ENCODE measurements around the gene VGLL4.
"Not testable (repeated sequence)": the region's sequence is repeated elsewhere in the genome, so short reads cannot be mapped to it uniquely, and the experiment has no call there.

Gene VGLL4

DNA sequence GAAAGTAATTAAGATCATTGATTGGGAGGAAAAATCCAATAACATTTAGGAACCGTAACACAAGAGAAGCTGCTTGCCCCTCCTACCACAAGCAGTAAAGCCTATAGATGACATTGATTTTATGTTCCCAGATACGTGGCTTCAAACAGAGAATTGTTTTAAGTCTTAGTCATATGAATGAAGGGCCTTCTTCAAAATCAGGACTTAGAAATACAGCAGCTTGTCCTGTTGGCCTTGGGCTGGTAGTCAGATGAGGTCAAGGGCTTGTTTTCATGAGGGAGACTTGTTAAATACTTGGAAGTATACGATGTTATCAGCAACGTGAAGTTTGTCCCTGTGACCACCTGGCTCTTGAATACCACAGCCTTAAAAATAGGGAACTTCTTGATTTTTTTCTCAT, 114.4 kb downstream of the VGLL4 start:
- no peak for DNase-seq (ENCODE audit: low read depth)

- not testable (repeated sequence) for DNase-seq (ENCODE audit: low read depth)
Measured at GRCh38 chr3:11526121-11526520, 117.6 kb downstream of the VGLL4 start.

GRCh38 chr3:11523572-11524101, 120.1 kb downstream of the VGLL4 start:
- no peak for DNase-seq (ENCODE audit: low read depth)

DNA sequence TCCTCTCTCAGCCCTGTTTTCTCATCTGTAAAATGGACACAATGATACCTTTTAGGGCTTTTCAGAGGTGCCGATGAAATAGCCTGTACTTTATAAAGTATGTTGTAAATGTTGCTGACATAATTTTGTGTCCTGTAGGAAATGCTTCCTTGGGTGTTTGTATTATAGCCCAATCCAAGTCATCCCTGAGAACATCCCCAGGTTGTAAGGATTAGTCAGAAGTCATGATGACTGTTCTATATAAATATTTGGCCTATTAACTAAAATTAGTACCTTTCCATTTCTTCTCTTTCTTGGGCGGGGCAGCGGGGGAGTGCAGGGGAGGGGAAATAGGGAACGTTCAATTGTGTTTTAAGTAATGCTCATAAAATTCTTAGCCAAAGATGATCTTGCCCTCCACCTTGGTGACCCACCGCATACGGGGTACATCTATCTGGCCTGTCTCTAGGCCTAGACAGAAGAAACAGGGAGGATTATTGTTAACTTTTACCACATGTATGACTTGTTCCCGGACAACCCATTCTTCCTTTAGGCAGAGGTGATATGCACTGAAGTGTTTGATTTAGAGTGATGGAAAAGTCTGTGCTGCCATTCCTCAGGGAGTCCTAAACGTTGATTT, 120.7 kb downstream of the VGLL4 start:
- no peak for DNase-seq (ENCODE audit: low read depth)

DNA sequence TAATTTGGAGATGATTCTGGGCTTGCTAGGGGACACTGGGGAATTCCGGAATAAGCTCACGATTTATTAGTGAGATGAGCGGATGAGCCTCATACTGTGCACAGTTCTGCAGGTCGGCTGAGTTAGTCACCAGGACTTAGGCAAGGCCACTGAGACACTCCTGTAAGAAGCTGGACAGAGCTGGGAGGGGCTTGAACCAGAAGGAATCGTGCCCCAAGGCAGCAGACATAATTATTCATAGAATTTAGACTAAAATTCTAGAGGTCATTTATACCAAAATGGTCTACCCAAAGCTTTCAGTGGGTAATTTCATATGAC, 121.4 kb downstream of the VGLL4 start:
- DNase-seq (ENCODE audit: low read depth), result no peak

- DNase-seq (ENCODE audit: low read depth), result no peak
Measured at GRCh38 chr3:11521167-11521566, 122.5 kb downstream of the VGLL4 start.

GRCh38 chr3:11517601-11518000, 126.1 kb downstream of the VGLL4 start:
- DNase-seq (ENCODE audit: low read depth), result no peak

- DNase-seq (ENCODE audit: low read depth), result no peak
Measured at GRCh38 chr3:11514191-11514821, 129.4 kb downstream of the VGLL4 start.

DNA sequence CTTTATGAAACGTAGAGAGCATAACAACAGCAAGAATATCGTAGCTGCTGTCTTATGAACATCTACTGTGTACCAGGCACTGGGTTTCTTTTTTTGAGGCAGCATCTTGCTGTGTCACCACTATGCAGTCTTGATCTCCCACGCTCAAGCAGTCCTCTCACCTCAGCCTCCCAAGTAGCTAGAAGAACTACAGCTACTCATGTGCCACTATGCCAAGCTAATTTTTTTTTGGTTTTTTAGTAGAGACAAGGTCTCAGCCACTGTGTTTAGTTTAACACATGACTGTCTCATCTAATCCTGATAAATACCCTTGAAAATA, 129.9 kb downstream of the VGLL4 start:
- DNase-seq (ENCODE audit: low read depth), result no peak

DNA sequence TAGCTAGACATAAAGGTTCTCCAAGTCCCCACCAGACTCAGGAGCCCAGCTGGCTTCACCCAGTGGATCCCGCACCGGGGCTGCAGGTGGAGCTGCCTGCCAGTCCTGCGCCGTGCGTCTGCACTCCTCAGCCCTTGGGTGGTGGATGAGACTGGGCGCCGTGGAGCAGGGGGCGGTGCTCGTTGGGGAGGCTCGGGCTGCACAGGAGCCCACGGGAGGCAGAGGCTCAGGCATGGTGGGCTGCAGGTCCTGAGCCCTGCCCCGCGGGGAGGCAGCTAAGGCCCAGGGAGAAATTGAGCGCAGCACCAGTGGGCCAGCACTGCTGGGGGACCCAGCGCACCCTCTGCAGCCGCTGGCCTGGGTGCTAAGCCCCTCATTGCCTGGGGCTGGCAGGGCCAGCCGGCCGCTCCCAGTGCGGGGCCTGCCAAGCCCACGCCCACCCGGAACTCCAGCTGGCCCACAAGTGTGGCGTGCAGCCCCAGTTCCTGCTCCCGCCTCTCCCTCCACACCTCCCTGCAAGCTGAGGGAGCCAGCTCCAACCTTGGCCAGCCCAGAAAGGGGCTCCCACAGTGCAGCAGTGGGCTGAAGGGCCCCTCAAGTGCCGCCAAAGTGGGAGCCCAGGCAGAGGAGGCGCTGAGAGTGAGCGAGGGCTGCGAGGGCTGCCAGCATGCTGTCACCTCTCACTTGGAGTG, 130.4 kb downstream of the VGLL4 start:
- not testable (repeated sequence) for DNase-seq (ENCODE audit: low read depth)

DNA sequence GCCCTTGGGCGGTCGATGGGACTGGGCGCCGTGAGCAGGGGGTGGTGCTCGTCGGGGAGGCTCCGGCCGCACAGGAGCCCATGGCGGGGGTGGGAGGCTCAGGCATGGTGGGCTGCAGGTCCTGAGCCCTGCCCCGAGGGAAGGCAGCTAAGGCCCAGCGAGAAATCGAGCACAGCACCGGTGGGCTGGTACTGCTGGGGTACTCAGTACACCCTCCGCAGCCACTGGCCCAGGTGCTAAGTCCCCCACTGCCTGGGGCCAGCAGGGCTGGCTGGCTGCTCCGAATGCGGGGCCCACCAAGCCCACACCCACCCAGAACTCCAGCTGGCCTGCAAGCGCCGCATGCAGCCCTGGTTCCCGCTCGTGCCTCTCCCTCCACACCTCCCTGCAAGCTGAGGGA, 132.1 kb downstream of the VGLL4 start:
- DNase-seq (ENCODE audit: low read depth), result not testable (repeated sequence)

GRCh38 chr3:11510356-11510755, 133.4 kb downstream of the VGLL4 start:
- no peak for DNase-seq (ENCODE audit: low read depth)

- DNase-seq (ENCODE audit: low read depth), result no peak
Measured at GRCh38 chr3:11510001-11510340, 133.7 kb downstream of the VGLL4 start.

- no peak for DNase-seq (ENCODE audit: low read depth)
Measured at GRCh38 chr3:11509173-11510000, 134.3 kb downstream of the VGLL4 start.

DNA sequence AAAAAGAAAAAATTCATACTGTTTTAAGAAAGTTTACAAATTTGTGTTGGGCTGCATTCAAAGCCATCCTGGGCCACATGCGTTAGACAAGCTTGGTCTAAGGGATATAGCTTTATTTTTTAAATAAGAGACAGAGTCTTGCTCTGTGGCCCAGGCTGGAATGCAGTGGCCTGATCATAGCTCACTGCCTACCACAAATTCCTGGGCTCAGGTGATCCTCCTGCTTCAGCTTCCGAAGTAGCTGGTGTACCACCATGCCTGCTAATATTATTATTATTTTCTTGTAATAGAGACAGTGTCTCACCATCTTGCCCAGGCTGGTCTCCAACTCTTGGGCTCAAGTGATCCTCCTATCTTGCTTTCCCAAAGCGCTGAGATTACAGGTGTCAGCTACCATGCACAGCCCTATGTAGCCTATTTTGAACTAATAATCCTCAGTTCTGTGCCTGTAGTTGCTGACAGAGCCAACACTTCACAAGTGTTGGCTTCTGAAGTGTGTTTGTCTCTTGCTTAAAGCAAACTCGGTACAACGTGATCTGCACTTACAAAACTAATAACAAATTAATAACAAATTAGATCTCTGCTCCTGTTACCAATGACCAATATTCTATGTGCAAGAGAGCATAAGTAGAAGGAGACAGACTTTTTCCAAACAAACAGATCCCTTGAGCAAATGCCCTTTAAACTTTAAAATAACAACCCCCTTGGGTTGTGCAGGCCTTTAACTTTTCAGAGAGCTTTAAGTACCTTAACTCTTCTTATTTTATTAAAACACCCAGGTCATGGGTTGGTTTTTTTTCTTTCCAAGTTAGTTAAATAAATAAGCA, 135.2 kb downstream of the VGLL4 start:
- DNase-seq (ENCODE audit: low read depth), result no peak

- no peak for DNase-seq (ENCODE audit: low read depth)
Measured at GRCh38 chr3:11507719-11508118, 136.0 kb downstream of the VGLL4 start.

Measured in activated T-cell treated with anti-CD3 and anti-CD28 coated beads for 24 hours (primary cell).